ENCODE measurements around the gene FOXP1.
"Not testable (repeated sequence)": the region's sequence is repeated elsewhere in the genome, so short reads cannot be mapped to it uniquely, and the experiment has no call there.

FOXP1 gene

DNA sequence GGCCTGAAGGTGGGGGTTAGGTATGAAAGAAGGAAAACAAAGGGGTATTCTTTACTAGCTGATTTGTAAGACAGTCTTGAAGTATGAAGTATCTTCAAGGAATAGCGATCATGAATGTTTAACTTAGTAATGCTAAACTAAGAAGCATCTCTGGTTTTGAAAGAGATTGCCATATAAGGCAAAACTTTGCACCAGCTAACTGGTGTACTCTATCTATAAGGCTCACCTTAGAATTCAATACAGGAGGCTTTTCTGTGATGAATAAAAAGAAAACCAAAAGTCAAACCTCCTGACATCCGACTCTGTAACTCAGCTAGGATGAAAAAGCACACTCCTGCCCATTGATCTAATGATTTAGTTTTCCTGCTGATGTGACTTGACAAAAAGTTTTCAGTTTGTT lies 54.7 kb downstream of the FOXP1 start:
- no peak for DNase-seq (ENCODE audit: low read depth)

DNA sequence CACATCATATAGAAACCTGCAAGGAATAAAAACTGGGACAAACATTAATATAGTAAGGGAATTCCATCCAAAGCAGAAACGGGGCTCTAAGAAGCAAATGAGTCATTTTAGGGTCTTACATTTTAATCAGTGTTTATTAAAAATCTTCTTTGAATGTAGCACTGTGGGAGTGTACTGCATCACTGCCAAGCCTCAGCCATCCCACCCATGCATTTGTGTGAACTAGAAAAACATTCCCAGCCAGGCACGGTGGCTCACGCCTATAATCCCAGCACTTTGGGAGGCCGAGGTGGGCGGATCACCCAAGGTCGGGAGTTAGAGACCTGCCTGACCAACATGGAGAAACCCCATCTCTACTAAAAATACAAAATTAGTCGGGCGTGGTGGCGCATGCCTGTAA lies 57.1 kb downstream of the FOXP1 start:
- not testable (repeated sequence) for DNase-seq (ENCODE audit: low read depth)

GRCh38 chr3:71525391-71525790 lies 58.1 kb downstream of the FOXP1 start:
- DNase-seq (ENCODE audit: low read depth): no peak

DNA sequence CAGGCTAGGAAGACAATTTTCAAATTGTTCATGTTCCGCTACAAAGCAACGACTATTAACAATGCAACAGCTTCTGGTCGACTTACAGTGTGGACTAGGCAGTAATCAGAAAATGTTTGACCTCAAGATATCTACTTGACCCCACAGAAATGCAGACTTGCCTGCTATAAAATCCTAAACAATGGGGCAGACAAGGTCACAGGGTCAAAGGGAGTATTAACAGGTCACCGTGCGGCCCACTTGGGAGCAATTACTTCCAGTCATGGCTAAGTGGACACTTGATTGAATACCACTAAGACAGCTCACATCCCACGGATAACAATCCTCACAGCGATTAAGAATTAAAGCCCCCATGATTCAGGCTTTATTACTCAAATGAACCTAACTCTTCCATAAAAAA lies 58.9 kb downstream of the FOXP1 start:
- no peak for DNase-seq (ENCODE audit: low read depth)

DNA sequence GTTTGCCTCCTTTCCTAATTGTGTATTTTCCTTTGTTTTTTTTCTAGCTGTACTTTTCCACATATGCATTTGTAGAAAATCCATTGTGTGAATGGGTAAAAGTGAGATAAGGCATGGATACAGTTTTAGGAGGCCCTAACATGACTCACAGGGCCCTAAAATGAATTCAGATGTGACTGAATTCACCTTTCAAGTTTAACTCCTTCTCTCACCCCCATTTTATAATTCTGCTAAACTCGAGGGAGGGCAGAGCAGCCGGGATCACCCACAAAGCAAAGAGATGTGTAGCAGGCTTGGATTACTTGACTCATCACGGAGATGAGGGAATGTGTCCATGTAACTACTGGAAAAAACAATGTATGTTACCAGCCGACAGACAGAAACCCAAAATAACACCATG lies 59.9 kb downstream of the FOXP1 start:
- no peak for DNase-seq (ENCODE audit: low read depth)

DNA sequence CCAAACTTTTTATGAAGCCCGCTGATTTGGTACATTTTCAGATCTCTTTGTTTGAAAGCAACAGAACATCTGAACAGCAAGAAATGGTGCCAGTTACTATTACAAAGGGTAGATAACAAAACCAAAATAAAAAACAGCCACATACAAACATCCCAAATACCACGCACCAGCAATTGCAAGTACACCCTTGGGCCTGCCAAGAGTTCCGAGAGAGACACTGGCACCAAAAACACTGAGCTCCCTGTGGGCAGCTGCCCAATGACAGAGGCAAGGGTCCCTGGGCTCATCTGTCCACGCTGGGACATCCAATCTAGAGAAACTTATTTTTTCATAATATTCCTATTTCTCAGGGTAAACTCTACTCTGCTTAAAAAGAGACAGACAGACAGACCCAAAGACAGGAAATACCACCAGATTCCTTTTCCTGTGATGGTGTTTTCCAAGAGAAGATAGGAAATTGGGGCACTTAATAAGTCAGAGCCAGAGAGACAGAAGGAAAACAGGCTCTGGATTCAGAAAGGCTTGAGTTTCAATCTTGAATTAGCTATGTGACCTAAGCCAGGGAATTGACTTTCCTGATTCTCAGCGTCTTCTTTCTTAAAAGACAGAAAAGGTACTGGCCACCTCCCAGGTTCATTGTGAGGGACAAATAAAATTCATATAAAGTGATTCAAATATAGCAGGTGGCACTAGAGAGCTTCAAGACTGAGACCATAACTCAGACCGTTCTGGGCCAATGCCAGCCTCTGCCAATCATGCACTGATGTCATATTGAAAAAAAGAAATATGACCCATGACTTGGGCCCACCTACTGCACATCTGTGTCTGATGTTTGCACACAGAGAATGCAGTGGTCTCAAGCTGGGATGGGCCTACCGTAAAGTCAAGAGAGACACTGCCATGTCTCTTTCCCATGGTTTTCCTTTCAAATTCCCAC lies 61.3 kb downstream of the FOXP1 start:
- DNase-seq (ENCODE audit: low read depth): no peak

DNA sequence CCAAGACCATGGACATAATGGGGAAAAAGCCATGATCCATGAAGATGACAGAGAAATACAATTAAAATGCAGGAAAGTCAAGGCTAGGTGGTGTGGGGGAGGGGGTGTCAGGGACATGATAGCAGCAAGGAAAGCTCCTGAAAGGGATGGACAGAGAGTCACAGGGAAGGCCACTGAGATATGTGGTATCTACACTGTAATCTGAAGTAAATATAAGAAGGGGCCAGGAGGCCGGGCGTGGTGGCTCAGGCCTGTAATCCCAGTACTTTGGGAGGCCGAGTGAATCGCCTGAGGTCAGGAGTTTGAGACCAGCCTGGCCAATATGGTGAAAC lies 62.5 kb downstream of the FOXP1 start:
- DNase-seq (ENCODE audit: low read depth): no peak

DNA sequence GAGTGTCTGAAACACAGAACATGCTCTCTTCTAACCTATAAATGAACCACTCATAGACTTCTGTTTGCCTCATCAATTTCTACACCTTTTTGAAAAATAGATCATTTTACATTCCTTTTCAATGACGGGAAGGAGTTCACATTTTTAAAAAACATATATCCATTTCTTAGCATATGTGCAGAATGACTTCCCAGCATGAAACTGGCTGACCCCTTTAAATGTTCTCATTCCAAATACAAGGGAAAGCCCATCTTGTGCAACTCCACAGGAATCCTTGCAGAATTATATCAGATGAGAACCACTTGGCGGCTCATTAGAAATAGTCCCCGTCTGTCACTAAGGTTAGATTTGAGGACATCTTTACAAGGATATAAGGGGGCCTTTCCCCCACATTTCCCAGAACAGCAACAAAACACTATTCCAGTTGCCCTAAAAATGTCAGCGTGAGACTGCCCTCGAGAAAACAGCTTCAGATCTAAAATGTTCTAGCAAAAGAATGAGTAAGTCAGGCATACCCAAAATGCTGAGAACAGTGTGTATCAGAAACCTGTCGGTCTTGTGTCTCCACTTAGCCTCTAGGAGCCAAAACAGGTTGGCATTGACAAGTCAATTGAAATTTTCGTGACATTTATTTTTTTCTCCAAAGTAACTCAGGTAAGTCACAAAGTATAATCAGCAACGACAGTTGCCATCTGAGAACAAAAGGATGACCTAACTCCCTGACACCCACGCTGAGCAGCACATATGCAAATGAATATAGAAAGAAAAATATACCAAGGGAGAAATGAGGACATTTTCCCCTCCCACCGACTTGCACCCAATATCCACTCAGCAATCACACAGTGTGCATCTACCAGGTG lies 63.1 kb downstream of the FOXP1 start:
- no peak for DNase-seq (ENCODE audit: low read depth)

- DNase-seq (ENCODE audit: low read depth): no peak
Measured at GRCh38 chr3:71518089-71518488, 65.4 kb downstream of the FOXP1 start.

DNA sequence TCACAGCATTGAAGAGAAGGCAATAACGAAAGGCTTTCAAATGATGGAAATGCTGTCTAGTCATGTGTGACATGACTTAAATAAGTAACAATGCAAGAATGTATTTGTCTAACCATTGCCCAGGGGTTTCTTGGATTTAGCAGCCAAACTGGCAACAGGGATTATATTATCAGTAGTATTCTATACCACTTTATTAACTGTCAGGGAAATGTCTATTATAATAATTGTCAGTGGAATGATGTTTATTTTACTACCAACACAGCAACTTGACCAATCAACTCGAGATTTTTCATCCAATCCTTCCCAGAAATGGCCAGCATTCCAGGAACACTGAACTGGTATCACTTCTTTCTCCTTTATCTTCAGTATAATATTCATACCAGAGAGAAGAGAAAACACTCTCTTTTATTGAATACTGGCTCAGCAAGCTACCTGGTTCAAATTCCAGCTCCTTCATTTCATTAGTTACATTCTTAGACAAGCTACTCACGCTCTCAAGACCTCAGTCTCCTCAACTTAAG lies 66.2 kb downstream of the FOXP1 start:
- no peak for DNase-seq (ENCODE audit: low read depth)

GRCh38 chr3:71515636-71516365 lies 67.7 kb downstream of the FOXP1 start:
- no peak for DNase-seq (ENCODE audit: low read depth)

DNA sequence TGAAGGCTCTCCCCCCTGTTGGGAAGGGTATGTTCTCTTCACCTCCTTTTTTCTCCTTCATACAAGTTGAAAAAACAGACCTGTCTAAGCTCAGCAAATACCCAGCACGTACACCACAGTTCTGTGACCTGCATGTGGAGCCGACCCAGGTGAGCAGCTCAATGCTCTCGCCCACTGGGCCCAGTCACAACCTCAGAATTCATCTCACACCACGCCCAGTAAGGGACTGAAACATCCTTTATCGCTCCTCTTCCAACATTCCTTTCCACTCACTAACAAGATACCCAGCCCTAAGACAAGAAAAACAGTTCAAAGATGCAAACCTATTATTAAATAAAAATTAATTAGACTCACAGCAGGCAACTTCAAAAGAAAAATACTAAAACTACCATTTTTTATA lies 68.9 kb downstream of the FOXP1 start:
- DNase-seq (ENCODE audit: low read depth): no peak

- no peak for DNase-seq (ENCODE audit: low read depth)
Measured at GRCh38 chr3:71513515-71513914, 70.0 kb downstream of the FOXP1 start.

- no peak for DNase-seq (ENCODE audit: low read depth)
Measured at GRCh38 chr3:71513081-71513480, 70.4 kb downstream of the FOXP1 start.

- DNase-seq (ENCODE audit: low read depth): no peak
Measured at GRCh38 chr3:71512544-71512943, 71.0 kb downstream of the FOXP1 start.

DNA sequence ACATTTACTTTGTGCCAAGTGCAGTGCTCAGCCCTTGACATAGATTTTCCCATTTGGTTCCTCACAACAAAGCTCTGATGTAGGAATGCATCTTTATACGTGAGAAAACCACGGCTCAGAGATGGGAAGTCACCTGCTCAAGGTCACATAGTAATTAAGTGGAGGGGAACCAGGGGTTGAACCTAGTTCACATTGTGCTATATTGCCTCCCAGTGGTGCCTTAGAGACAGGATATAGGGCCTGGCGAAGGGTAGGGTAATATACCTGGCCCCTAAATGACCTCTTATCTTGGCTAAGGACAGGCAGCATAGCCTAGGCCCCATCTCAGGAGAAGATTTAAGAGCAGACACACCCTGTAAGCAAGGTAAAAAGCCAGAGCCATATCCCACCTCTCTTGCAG lies 71.5 kb downstream of the FOXP1 start:
- no peak for DNase-seq (ENCODE audit: low read depth)

DNA sequence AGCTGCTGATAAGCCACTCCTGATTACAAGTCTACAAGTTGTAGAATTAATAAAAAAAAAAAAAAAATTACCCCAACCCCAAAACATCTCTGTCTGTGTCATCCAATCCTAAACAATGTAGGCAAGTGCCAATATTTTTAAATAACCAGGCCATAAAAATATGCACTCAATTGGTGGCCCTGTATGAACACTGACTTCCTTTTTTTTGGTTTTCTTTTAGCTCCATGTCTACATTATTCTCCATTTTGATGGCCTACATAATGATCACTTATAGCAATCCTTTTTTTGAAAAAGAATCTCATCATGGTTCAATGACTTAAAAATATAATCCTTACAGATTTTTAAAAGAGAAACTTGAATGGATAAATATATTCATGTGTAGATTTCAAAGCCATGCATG lies 72.1 kb downstream of the FOXP1 start:
- no peak for DNase-seq (ENCODE audit: low read depth)

- no peak for DNase-seq (ENCODE audit: low read depth)
Measured at GRCh38 chr3:71511037-71511436, 72.5 kb downstream of the FOXP1 start.

DNA sequence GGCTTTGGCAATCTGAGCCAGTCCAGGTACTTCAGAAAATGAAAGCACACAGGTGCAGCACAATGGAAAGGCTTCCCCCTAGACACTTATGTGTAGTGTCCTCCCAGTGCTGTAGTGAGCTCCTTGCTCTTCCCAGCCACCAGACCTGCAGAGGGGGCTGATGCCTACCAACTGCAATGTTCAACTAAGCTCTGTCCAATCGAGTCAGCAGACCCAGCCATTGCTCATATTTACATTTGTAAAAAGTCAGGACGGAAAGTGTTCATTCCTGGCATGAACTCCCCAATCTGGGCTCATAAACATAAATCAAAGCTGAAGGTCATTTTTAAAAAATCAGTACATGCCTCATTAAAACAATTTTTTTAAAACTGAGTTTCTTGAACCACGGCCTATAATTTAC lies 73.0 kb downstream of the FOXP1 start:
- no peak for DNase-seq (ENCODE audit: low read depth)

- no peak for DNase-seq (ENCODE audit: low read depth)
Measured at GRCh38 chr3:71509066-71509465, 74.5 kb downstream of the FOXP1 start.

DNA sequence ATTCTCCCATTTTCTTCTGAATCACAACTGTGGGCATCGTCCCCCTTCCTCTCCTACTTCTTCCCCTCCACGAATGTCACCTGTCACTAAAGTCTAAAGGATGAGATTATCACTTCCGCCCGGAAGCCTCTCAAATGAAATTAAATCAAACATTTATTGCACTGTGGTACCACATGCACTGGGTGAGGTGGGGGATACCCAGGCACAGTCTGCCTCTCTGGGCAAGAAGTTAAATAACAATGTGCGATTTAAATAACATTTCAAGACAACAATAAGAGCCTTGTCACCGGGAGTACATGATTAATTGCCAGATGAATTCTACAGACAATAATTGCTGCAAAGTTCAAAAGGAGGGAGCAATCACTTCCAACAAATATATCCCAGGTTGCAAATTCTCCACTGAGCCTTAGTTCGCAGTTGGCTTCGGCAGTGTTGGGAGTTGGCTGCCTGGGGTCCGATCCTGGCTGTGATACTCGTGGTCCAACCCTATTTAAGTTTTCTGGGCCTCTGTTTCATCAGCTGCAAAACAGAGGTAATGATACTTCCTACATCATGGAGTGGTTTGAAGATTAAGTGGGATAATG lies 77.7 kb downstream of the FOXP1 start:
- DNase-seq (ENCODE audit: low read depth): no peak
